Inflammatory macrophage (primary cell): Measurements from ENCODE around the gene SBF1.

Experiments used
- DNase-seq, 2 donors: peaks; one replicate each; pipeline ENCODE4 v3.0.0-alpha.2; 2020 to 2022

Gene SBF1

DNA sequence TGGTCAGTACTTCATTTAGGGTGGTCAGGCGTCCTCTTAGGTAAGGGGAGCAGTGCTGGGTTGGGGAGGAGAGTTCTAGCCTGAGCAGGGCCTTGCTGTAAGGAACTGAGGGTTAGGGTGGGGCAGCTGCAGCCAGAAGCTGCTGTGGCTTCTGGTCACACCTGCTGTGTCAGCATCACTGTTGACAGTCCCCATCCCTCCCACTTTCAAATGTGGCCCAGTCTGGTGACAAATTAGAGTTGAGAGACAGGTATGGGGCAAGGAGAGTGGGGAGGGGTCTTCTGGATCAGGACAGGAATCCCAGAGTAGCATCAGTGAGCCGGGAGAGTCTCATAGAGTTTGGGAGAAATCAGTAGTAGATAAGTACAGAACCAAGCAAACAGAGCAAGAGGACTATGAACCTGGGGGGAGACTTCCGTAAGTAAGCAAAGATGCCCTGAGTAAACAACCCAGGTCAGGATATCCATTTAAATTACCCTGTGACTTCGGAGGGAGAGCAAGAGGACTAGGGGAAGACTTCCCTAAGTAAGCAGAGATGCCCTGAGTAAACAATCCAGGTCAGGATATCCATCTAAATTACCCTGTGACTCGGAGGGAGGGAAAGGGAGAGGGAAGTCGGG lies 78.0 kb downstream of the SBF1 start:
- no peak for DNase-seq
